Lower leg skin (tissue), 3 donors: ENCODE measurements around the gene APOBEC3H.

ENCODE experiments used
- CTCF ChIP-seq, 3 donors: fragments of 450-650 bp; IDR thresholded peaks; one replicate each; pipeline ENCODE4 v1.5.1; 2016; ENCODE audit warnings: antibody characterized with exemption in 3 of 3, mild to moderate bottlenecking in 3 of 3, moderate library complexity in 2 of 3
- POLR2A ChIP-seq, 2 donors: fragments of 450-650 bp; IDR thresholded peaks; one replicate each; pipeline ENCODE4 v1.6.1; 2016 to 2017; ENCODE audit warnings: antibody characterized with exemption in 2 of 2, mild to moderate bottlenecking in 1 of 2, moderate library complexity in 1 of 2

DNA sequence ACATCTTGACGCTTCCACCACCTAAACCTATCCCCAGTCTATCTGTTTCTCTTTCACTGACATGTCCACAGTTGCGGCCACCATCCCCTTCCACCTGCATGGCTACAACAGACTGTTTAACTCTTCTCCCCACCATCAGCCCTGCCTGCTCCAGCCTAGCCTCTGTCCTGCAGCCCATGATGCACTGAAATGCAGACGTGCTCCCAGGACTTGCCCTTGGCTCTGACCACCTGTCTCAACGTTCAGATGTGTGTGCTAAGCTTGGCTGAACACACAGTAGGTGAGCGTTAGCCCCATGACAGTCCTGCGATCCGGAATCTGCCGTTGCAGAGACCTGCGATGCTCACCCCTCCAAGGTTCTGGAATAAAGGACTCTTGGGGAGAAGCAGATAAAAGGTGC is 32.7 kb downstream of the APOBEC3H start:
- no peak for TF ChIP-seq CTCF (IDR thresholded peaks at IDR 0.05)
- TF ChIP-seq POLR2A (IDR thresholded peaks at IDR 0.05) = no peak
